Thyroid gland (tissue), 4 donors: ENCODE measurements around the gene LRPPRC.

Experiments
- POLR2A ChIP-seq, 2 donors: fragments of 450-650 bp; IDR thresholded peaks; one replicate each; pipeline ENCODE4 v1.6.1; 2017; ENCODE audit warnings: antibody characterized with exemption in 2 of 2, mild to moderate bottlenecking in 2 of 2, moderate library complexity in 1 of 2
- TF ChIP-seq, protein P1 (sequence below), 6 experiments: fragments of 200-600 bp in 3 of 6; fragments of 450-650 bp in 3 of 6; sonication (generic) in 3 of 6; IDR thresholded peaks; one replicate each; pipeline ENCODE4 v1.5.1; 2016 to 2019; ENCODE audit warnings: antibody characterized with exemption in 6 of 6, mild to moderate bottlenecking in 2 of 6, inconsistent platforms in 1 of 6, moderate library complexity in 1 of 6

DNA sequence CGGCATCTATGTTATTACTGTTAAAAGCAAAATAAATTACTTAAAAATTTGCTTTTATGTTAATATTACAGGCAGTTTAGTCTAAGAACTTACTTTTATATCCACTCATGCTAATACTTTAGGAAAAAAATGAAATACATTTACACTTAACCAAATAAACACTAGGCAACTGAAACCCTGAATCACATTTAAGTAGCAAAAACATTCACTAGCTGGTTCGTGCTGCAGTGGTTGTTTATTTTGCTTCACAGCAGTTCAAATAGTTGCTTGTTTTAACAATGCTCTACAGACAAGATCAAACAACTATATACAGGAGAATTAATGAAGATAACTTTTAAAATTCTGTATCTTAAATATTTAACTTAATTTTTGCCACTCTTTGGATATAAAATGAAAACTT lies 96.2 kb downstream of the LRPPRC start:
- TF ChIP-seq, protein P1, sequence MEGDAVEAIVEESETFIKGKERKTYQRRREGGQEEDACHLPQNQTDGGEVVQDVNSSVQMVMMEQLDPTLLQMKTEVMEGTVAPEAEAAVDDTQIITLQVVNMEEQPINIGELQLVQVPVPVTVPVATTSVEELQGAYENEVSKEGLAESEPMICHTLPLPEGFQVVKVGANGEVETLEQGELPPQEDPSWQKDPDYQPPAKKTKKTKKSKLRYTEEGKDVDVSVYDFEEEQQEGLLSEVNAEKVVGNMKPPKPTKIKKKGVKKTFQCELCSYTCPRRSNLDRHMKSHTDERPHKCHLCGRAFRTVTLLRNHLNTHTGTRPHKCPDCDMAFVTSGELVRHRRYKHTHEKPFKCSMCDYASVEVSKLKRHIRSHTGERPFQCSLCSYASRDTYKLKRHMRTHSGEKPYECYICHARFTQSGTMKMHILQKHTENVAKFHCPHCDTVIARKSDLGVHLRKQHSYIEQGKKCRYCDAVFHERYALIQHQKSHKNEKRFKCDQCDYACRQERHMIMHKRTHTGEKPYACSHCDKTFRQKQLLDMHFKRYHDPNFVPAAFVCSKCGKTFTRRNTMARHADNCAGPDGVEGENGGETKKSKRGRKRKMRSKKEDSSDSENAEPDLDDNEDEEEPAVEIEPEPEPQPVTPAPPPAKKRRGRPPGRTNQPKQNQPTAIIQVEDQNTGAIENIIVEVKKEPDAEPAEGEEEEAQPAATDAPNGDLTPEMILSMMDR (IDR thresholded peaks at IDR 0.05), result no peak
- TF ChIP-seq POLR2A (IDR thresholded peaks at IDR 0.05), result no peak
